Mesodermal cell (in vitro differentiated cells): ENCODE measurements around the gene AKAP13.

ENCODE experiments used
- H3K27ac ChIP-seq: 2 replicates; pipeline ENCODE4 v1.7.0; 2013; ENCODE audit warnings: mild to moderate bottlenecking, low read depth, low read length, moderate library complexity; ENCODE audit not compliant: severe bottlenecking
- H3K36me3 ChIP-seq: 2 replicates; pipeline ENCODE4 v1.7.1; 2013; ENCODE audit warnings: mild to moderate bottlenecking, low read length, moderate library complexity; ENCODE audit not compliant: control insufficient read depth, insufficient read depth
- H3K4me1 ChIP-seq: one replicate; pipeline ENCODE4 v1.7.1; 2013; ENCODE audit warnings: mild to moderate bottlenecking, low read length; ENCODE audit not compliant: insufficient read depth, control insufficient read depth, poor library complexity, severe bottlenecking
- H3K4me3 ChIP-seq: 2 replicates; pipeline ENCODE4 v1.7.0; 2013; ENCODE audit warnings: low read length, control low read depth, mild to moderate bottlenecking; ENCODE audit not compliant: insufficient read depth, poor library complexity, severe bottlenecking; ENCODE audit errors: extremely low read depth
- H3K9me3 ChIP-seq: 2 replicates; pipeline ENCODE4 v1.7.1; 2013; ENCODE audit warnings: mild to moderate bottlenecking, low read length, moderate library complexity; ENCODE audit not compliant: control insufficient read depth
- WGBS, 2 experiments: methylation state at CpG; one replicate each; pipeline ENCODE4 v1.1.5; 2013; ENCODE audit warnings: missing lambda C conversion rate in 2 of 2; ENCODE audit not compliant: insufficient coverage in 2 of 2; 5-methylcytosine and 5-hydroxymethylcytosine counted together

AKAP13 gene

GRCh38 chr15:85667491-85668424, 287.4 kb downstream of the AKAP13 start:
- peaks cover 61% of the 10 kb centered on the region for H3K36me3 ChIP-seq
- no peak overlapping the region for H3K4me3 ChIP-seq
- H3K9me3 ChIP-seq: no peaks in the 10 kb centered on the region
- WGBS, 2 experiments: 37 to 81% methylated on average over 2 to 3 of the region's 5 CpGs
- H3K27ac ChIP-seq: peak overlapping the region; percentile 97
- H3K4me1 ChIP-seq: peaks cover 19% of the 10 kb centered on the region

- Histone ChIP-seq H3K9me3 (no peaks in the 10 kb centered on the region), H3K4me3 (no peak overlapping the region), H3K4me1 (peaks cover 19% of the 10 kb centered on the region), H3K36me3 (peaks cover 54% of the 10 kb centered on the region), H3K27ac (no peak overlapping the region)
- no CpG with 5 or more reads among the region's 1 CpG for WGBS, 2 experiments
Observed at GRCh38 chr15:85671156-85671555, 290.8 kb downstream of the AKAP13 start.

DNA sequence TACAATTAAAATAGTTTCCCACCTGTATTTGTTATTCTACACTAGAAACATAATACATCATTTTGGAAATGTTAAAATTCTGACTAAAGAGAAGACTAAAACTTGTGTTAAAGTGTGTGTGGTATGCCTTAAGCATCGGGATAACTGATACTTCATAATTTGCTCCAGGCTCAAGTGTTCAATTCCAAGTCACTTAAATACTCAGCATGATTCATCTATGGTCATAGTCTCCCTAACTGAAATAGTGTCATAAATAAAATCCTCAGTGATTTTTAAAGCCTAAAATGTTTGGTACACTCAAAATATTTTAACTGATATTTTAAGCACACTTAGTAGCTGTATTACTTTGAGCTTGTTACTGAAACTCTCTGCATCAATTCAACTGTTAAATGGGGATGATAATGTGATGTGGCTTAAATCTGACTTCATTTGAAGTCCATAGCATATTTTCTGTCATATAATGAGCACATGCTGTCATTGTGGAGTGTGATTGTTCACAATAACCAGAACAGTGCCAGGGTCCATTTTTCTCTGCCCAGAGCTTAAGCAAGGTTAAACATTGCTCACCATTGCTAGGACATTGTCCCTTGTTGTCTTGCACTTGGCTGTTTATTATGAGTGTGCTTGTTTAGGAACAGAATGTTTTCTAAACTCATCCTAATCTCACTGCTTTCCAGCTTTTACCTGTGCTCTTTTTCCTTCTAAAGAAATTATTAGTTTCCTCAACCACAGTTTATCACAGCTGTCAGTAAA, 292.1 kb downstream of the AKAP13 start:
- no peak overlapping the region for H3K27ac ChIP-seq
- WGBS, 2 experiments: no CpG with 5 or more reads among the region's 1 CpG
- H3K4me1 ChIP-seq: peaks cover 8% of the 10 kb centered on the region
- no peak overlapping the region for H3K4me3 ChIP-seq
- peaks cover 61% of the 10 kb centered on the region for H3K36me3 ChIP-seq
- H3K9me3 ChIP-seq: no peaks in the 10 kb centered on the region

- H3K9me3 ChIP-seq: no peaks in the 10 kb centered on the region
- no peak overlapping the region for H3K4me3 ChIP-seq
- H3K36me3 ChIP-seq: peaks cover 63% of the 10 kb centered on the region
- 91 to 96% methylated on average over 5 of the region's 5 CpGs for WGBS, 2 experiments
- no peak overlapping the region for H3K27ac ChIP-seq
- H3K4me1 ChIP-seq: peaks cover 1% of the 10 kb centered on the region
Observed at GRCh38 chr15:85673326-85673725, 292.9 kb downstream of the AKAP13 start.

DNA sequence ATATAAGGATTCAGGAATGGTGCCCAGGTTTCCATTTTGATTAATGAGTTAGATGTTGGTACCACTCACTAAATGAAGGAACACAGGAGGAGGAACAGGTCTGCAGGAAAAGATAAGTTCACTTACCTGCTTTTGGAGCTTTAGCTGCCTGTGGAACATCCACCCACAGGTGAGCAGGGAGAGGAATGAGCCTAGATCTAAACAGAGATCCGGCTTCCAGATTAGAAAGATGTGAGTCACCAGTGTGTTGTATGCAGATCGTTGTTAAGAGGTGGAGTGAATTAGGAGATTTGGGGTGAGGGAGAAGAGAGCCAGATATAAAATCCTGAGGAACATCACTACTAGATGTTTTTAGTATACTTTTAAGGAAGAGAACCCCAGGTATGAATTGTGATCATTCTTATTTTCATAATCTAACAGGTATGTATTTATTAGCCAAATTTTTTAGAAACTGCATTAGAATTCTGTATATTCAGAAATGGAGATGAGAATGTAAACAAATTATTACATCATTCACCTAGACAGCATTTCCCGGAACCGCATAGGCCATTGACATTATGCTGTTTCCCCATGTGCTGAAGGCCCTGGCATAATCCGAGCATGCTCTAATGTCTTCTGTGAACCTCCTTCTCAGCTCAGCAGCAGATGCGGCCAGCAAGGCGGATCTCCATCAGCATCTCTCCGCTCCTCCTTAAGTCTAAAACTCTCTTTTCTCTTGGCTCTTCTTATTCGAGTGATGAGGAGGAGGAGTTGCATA, 296.1 kb downstream of the AKAP13 start:
- no peaks in the 10 kb centered on the region for H3K4me1 ChIP-seq
- H3K9me3 ChIP-seq: no peaks in the 10 kb centered on the region
- H3K27ac ChIP-seq: no peak overlapping the region
- peaks cover 46% of the 10 kb centered on the region for H3K36me3 ChIP-seq
- WGBS, 2 experiments: 96 to 100% methylated on average over 4 to 5 of the region's 9 CpGs
- no peak overlapping the region for H3K4me3 ChIP-seq

DNA sequence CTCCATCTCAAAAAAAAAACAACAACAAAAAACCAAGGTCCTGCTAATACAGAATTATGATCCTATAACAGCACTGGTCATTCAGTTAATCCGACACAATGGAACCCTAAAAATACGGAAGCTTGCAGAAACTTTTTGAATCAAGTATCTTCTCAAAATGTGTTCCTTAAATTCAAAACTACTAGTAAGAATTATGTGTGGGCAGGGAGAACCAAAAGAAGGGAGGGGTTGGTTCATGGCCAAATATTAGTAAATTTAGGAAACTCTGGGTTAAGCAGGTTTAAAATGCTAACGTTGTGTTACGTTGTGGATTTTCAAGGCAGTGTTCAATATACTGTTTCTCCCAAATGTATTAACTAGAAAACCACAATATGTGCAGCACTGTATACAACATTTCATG, 298.8 kb downstream of the AKAP13 start:
- Histone ChIP-seq H3K36me3 (peaks cover 36% of the 10 kb centered on the region), H3K27ac (no peak overlapping the region), H3K4me1 (peaks cover 6% of the 10 kb centered on the region), H3K4me3 (no peak overlapping the region), H3K9me3 (no peaks in the 10 kb centered on the region)
- 100% methylated on average over 2 of the region's 4 CpGs; no CpG with 5 or more reads in 1 of the 2 experiments for WGBS, 2 experiments

DNA sequence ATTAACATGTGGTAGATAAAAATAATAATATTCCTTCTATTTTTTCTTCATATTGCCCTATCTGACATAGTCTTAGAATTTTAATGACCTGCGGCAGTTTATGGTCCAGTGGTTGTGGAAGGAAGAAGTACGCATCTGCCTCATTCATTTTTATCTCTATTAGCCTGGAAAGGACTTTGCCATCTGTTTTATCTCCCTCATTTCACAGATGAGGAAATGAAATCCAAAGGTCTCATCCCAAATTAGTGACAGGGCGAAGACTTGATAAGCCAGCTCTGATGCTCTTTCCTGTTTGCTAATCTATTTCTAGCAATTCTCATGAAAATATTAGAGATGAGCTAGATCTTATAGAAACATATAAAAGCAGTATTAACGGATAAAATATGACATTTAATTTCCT, 301.0 kb downstream of the AKAP13 start:
- no peaks in the 10 kb centered on the region for H3K9me3 ChIP-seq
- no CpG with 5 or more reads among the region's 4 CpGs for WGBS, 2 experiments
- H3K36me3 ChIP-seq: peaks cover 49% of the 10 kb centered on the region
- H3K4me1 ChIP-seq: peaks cover 6% of the 10 kb centered on the region
- H3K4me3 ChIP-seq: no peak overlapping the region
- no peak overlapping the region for H3K27ac ChIP-seq

GRCh38 chr15:85684174-85684710, 303.8 kb downstream of the AKAP13 start:
- Histone ChIP-seq H3K27ac (no peak overlapping the region), H3K36me3 (peaks cover 43% of the 10 kb centered on the region), H3K4me1 (peaks cover 23% of the 10 kb centered on the region), H3K9me3 (no peaks in the 10 kb centered on the region), H3K4me3 (no peak overlapping the region)
- WGBS, 2 experiments: 87 to 94% methylated on average over 3 to 4 of the region's 6 CpGs

GRCh38 chr15:85685356-85685755, 305.0 kb downstream of the AKAP13 start:
- Histone ChIP-seq H3K9me3 (no peaks in the 10 kb centered on the region), H3K4me1 (peaks cover 30% of the 10 kb centered on the region), H3K27ac (no peak overlapping the region), H3K36me3 (peaks cover 43% of the 10 kb centered on the region), H3K4me3 (no peak overlapping the region)
- WGBS, 2 experiments: 86% methylated on average over 5 of the region's 9 CpGs; no CpG with 5 or more reads in 1 of the 2 experiments

DNA sequence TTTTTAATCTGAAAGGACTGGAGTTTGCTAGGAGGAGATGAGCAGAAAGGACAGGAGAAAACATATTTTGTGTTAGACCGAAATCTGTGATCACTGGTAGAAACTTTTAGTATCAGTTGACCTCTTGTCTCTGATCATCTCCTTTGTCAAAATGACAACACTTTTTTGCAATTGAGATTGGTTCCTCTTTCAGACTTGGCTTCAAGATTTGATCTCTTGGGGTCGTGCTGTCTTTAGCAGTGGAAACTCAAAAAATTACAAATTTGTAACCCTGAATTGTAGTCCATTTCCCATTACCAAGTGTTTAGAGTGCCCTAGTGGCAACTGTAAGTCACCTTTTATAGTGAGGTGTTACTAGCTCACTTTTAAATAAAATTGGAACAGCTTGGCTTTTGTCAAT, 306.9 kb downstream of the AKAP13 start:
- peaks cover 39% of the 10 kb centered on the region for H3K4me1 ChIP-seq
- H3K27ac ChIP-seq: no peak overlapping the region
- no peaks in the 10 kb centered on the region for H3K9me3 ChIP-seq
- H3K36me3 ChIP-seq: peaks cover 49% of the 10 kb centered on the region
- 100% methylated on average over 1 of the region's 2 CpGs for WGBS, 2 experiments
- H3K4me3 ChIP-seq: no peak overlapping the region
